ENCODE data around the gene NRP2.
A peak's percentile ranks its signal among the peaks of the same experiment; 100 is the strongest.

Gene NRP2

GRCh38 chr2:205709319-205709718 is 27.0 kb downstream of the NRP2 start:
- no peak for DNase-seq (ENCODE audit: low read depth)

- no peak for DNase-seq (ENCODE audit: low read depth)
These were observed 30.2 kb downstream of the NRP2 start for GRCh38 chr2:205712508-205712907.

- no peak for DNase-seq (ENCODE audit: low read depth)
These were observed 30.8 kb downstream of the NRP2 start for GRCh38 chr2:205713086-205713485.

- DNase-seq (ENCODE audit: low read depth) = no peak
These were observed 31.9 kb downstream of the NRP2 start for GRCh38 chr2:205714058-205714776.

- DNase-seq (ENCODE audit: low read depth) = no peak
These were observed 32.8 kb downstream of the NRP2 start for GRCh38 chr2:205714789-205715720.

GRCh38 chr2:205715831-205716525 is 33.7 kb downstream of the NRP2 start:
- no peak for DNase-seq (ENCODE audit: low read depth)

GRCh38 chr2:205717175-205717846 is 35.0 kb downstream of the NRP2 start:
- no peak for DNase-seq (ENCODE audit: low read depth)

GRCh38 chr2:205717999-205718398 is 35.7 kb downstream of the NRP2 start:
- DNase-seq (ENCODE audit: low read depth) = no peak

- no peak for DNase-seq (ENCODE audit: low read depth)
These were observed 37.5 kb downstream of the NRP2 start for GRCh38 chr2:205719847-205720246.

- DNase-seq (ENCODE audit: low read depth) = no peak
These were observed 38.2 kb downstream of the NRP2 start for GRCh38 chr2:205720451-205720902.

- DNase-seq (ENCODE audit: low read depth) = no peak
These were observed 38.8 kb downstream of the NRP2 start for GRCh38 chr2:205721057-205721449.

- DNase-seq (ENCODE audit: low read depth) = no peak
These were observed 40.1 kb downstream of the NRP2 start for GRCh38 chr2:205722283-205722918.

GRCh38 chr2:205723179-205723578 is 40.9 kb downstream of the NRP2 start:
- no peak for DNase-seq (ENCODE audit: low read depth)

GRCh38 chr2:205725059-205725458 is 42.8 kb downstream of the NRP2 start:
- DNase-seq (ENCODE audit: low read depth) = no peak

GRCh38 chr2:205726506-205726905 is 44.2 kb downstream of the NRP2 start:
- no peak for DNase-seq (ENCODE audit: low read depth)

- DNase-seq (ENCODE audit: low read depth) = no peak
These were observed 44.9 kb downstream of the NRP2 start for GRCh38 chr2:205727174-205727573.

GRCh38 chr2:205728366-205728765 is 46.1 kb downstream of the NRP2 start:
- no peak for DNase-seq (ENCODE audit: low read depth)

GRCh38 chr2:205730191-205730590 is 47.9 kb downstream of the NRP2 start:
- no peak for DNase-seq (ENCODE audit: low read depth)

- no peak for DNase-seq (ENCODE audit: low read depth)
These were observed 48.6 kb downstream of the NRP2 start for GRCh38 chr2:205730701-205731582.

- peak; percentile 87 for DNase-seq (ENCODE audit: low read depth)
These were observed 49.3 kb downstream of the NRP2 start for GRCh38 chr2:205731583-205731981.

All from GM04503 (cell line).